ENCODE data around the gene TFEB.

The TFEB gene

GRCh38 chr6:41730531-41731436 is 4.6 kb downstream of the TFEB start:
- no peak overlapping the region for H3K27ac ChIP-seq (ENCODE audit: low read length, poor library complexity, severe bottlenecking)
- no peak overlapping the region for H4K8ac ChIP-seq (ENCODE audit: low read length)
- 71% methylated on average over 8 of the region's 9 CpGs for WGBS

GRCh38 chr6:41729624-41730023 is 5.8 kb downstream of the TFEB start:
- Histone ChIP-seq H3K4me1 (ENCODE audit: control insufficient read depth, insufficient read depth, low read depth, low read length) (peaks cover 56% of the 10 kb centered on the region), H3K4me3 (ENCODE audit: insufficient read depth in 1 of 2, low read depth in 1 of 2, low read length in 2 of 2) (peak overlapping the region in 1 of 2 experiments; percentile 14), H3K79me1 (replicated peaks; ENCODE audit: low read length, poor library complexity, severe bottlenecking) (peaks cover 36% of the 10 kb centered on the region), H3K4me2 (ENCODE audit: low read length, poor library complexity, severe bottlenecking) (no peak overlapping the region), H2AK5ac (ENCODE audit: low read length, severe bottlenecking) (no peak overlapping the region), H2BK120ac (ENCODE audit: low read depth, low read length) (no peak overlapping the region), H3K36me3 (ENCODE audit: control insufficient read depth in 1 of 2, insufficient read depth in 2 of 2, low read depth in 1 of 2, low read length in 2 of 2) (peaks cover 0 to 21% of the 10 kb centered on the region in 2 experiments), H2BK5ac (ENCODE audit: low read depth, low read length, poor library complexity, severe bottlenecking) (no peak overlapping the region), H3K9me3 (ENCODE audit: control insufficient read depth, low read length) (no peaks in the 10 kb centered on the region), H4K91ac (ENCODE audit: low read length) (no peak overlapping the region), H3K4ac (ENCODE audit: low read depth in 1 of 2, low read length in 2 of 2) (no peak overlapping the region), H3K27me3 (ENCODE audit: control insufficient read depth in 1 of 2, insufficient read depth in 1 of 2, low read length in 2 of 2) (no peaks in the 10 kb centered on the region), H3K18ac (ENCODE audit: low read depth in 1 of 2, low read length in 2 of 2) (no peak overlapping the region), H4K8ac (ENCODE audit: low read length) (no peak overlapping the region), H2AFZ (ENCODE audit: low read depth, low read length) (no peak overlapping the region), H3K23ac (ENCODE audit: low read length in 2 of 2) (no peak overlapping the region), H2BK12ac (ENCODE audit: low read length in 2 of 2) (no peak overlapping the region), H3K14ac (ENCODE audit: low read length in 2 of 2) (no peak overlapping the region), H3K27ac (ENCODE audit: low read length, poor library complexity, severe bottlenecking) (no peak overlapping the region), H3K9ac (ENCODE audit: low read length) (no peak overlapping the region), H2BK15ac (ENCODE audit: low read depth, poor library complexity, severe bottlenecking) (no peak overlapping the region)
- DNase-seq: no peak
- 91% methylated on average over 7 of the region's 7 CpGs for WGBS

More at GRCh38 chr6:41730531-41731436, 4.6 kb downstream of the TFEB start:
- Histone ChIP-seq H2AK5ac (ENCODE audit: low read length, severe bottlenecking) (no peak overlapping the region), H3K79me1 (replicated peaks; ENCODE audit: low read length, poor library complexity, severe bottlenecking) (peaks cover 29% of the 10 kb centered on the region), H3K4me3 (ENCODE audit: insufficient read depth in 1 of 2, low read depth in 1 of 2, low read length in 2 of 2) (no peak overlapping the region), H2BK120ac (ENCODE audit: low read depth, low read length) (no peak overlapping the region), H2BK12ac (ENCODE audit: low read length in 2 of 2) (no peak overlapping the region), H3K9ac (ENCODE audit: low read length) (no peak overlapping the region), H3K9me3 (ENCODE audit: control insufficient read depth, low read length) (no peaks in the 10 kb centered on the region), H3K18ac (ENCODE audit: low read depth in 1 of 2, low read length in 2 of 2) (peak overlapping the region in 1 of 2 experiments; percentile 1), H3K27me3 (ENCODE audit: control insufficient read depth in 1 of 2, insufficient read depth in 1 of 2, low read length in 2 of 2) (no peaks in the 10 kb centered on the region), H2BK5ac (ENCODE audit: low read depth, low read length, poor library complexity, severe bottlenecking) (no peak overlapping the region), H3K4me2 (ENCODE audit: low read length, poor library complexity, severe bottlenecking) (no peak overlapping the region), H3K36me3 (ENCODE audit: control insufficient read depth in 1 of 2, insufficient read depth in 2 of 2, low read depth in 1 of 2, low read length in 2 of 2) (peaks cover 0 to 19% of the 10 kb centered on the region in 2 experiments), H2BK15ac (ENCODE audit: low read depth, poor library complexity, severe bottlenecking) (no peak overlapping the region), H4K91ac (ENCODE audit: low read length) (no peak overlapping the region), H3K4me1 (ENCODE audit: control insufficient read depth, insufficient read depth, low read depth, low read length) (peaks cover 51% of the 10 kb centered on the region), H3K4ac (ENCODE audit: low read depth in 1 of 2, low read length in 2 of 2) (no peak overlapping the region), H2AFZ (ENCODE audit: low read depth, low read length) (no peak overlapping the region), H3K23ac (ENCODE audit: low read length in 2 of 2) (no peak overlapping the region), H3K14ac (ENCODE audit: low read length in 2 of 2) (no peak overlapping the region)
- peak; percentile 47 for DNase-seq

- DNase-seq: no peak
- peak overlapping the region; percentile 71 for H2BK15ac ChIP-seq (ENCODE audit: low read depth, poor library complexity, severe bottlenecking)
- H3K9ac ChIP-seq (ENCODE audit: low read length): no peak overlapping the region
- peaks cover 0 to 21% of the 10 kb centered on the region in 2 experiments for H3K36me3 ChIP-seq (ENCODE audit: control insufficient read depth in 1 of 2, insufficient read depth in 2 of 2, low read depth in 1 of 2, low read length in 2 of 2)
- H2BK12ac ChIP-seq (ENCODE audit: low read length in 2 of 2): no peak overlapping the region
- 97% methylated on average over 7 of the region's 7 CpGs for WGBS
- peaks cover 42% of the 10 kb centered on the region for H3K79me1 ChIP-seq (replicated peaks; ENCODE audit: low read length, poor library complexity, severe bottlenecking)
- no peak overlapping the region for H3K14ac ChIP-seq (ENCODE audit: low read length in 2 of 2)
- no peaks in the 10 kb centered on the region for H3K9me3 ChIP-seq (ENCODE audit: control insufficient read depth, low read length)
- H4K8ac ChIP-seq (ENCODE audit: low read length): no peak overlapping the region
- peaks cover 62% of the 10 kb centered on the region for H3K4me1 ChIP-seq (ENCODE audit: control insufficient read depth, insufficient read depth, low read depth, low read length)
- no peak overlapping the region for H3K23ac ChIP-seq (ENCODE audit: low read length in 2 of 2)
- H2BK120ac ChIP-seq (ENCODE audit: low read depth, low read length): no peak overlapping the region
- no peak overlapping the region for H3K4ac ChIP-seq (ENCODE audit: low read depth in 1 of 2, low read length in 2 of 2)
- H3K18ac ChIP-seq (ENCODE audit: low read depth in 1 of 2, low read length in 2 of 2): no peak overlapping the region
- no peak overlapping the region for H3K4me2 ChIP-seq (ENCODE audit: low read length, poor library complexity, severe bottlenecking)
- no peak overlapping the region for H4K91ac ChIP-seq (ENCODE audit: low read length)
- H2BK5ac ChIP-seq (ENCODE audit: low read depth, low read length, poor library complexity, severe bottlenecking): no peak overlapping the region
- H2AK5ac ChIP-seq (ENCODE audit: low read length, severe bottlenecking): no peak overlapping the region
- H3K27ac ChIP-seq (ENCODE audit: low read length, poor library complexity, severe bottlenecking): no peak overlapping the region
- no peak overlapping the region for H3K4me3 ChIP-seq (ENCODE audit: insufficient read depth in 1 of 2, low read depth in 1 of 2, low read length in 2 of 2)
- H3K27me3 ChIP-seq (ENCODE audit: control insufficient read depth in 1 of 2, insufficient read depth in 1 of 2, low read length in 2 of 2): no peaks in the 10 kb centered on the region
- H2AFZ ChIP-seq (ENCODE audit: low read depth, low read length): no peak overlapping the region
Measured at GRCh38 chr6:41728954-41729353, 6.5 kb downstream of the TFEB start.

- H3K9ac ChIP-seq (ENCODE audit: low read length): no peak overlapping the region
Measured at GRCh38 chr6:41728073-41728936, 7.1 kb downstream of the TFEB start.

More at GRCh38 chr6:41728073-41728936, 7.1 kb downstream of the TFEB start:
- peak overlapping the region; percentile 35 for H4K91ac ChIP-seq (ENCODE audit: low read length)
- no peak overlapping the region for H2BK5ac ChIP-seq (ENCODE audit: low read depth, low read length, poor library complexity, severe bottlenecking)
- 91% methylated on average over 19 of the region's 19 CpGs for WGBS
- H3K14ac ChIP-seq (ENCODE audit: low read length in 2 of 2): no peak overlapping the region
- H3K9me3 ChIP-seq (ENCODE audit: control insufficient read depth, low read length): no peaks in the 10 kb centered on the region
- H2BK15ac ChIP-seq (ENCODE audit: low read depth, poor library complexity, severe bottlenecking): no peak overlapping the region
- H3K18ac ChIP-seq (ENCODE audit: low read depth in 1 of 2, low read length in 2 of 2): no peak overlapping the region
- no peak overlapping the region for H3K23ac ChIP-seq (ENCODE audit: low read length in 2 of 2)
- H3K27ac ChIP-seq (ENCODE audit: low read length, poor library complexity, severe bottlenecking): no peak overlapping the region
- peaks cover 45% of the 10 kb centered on the region for H3K79me1 ChIP-seq (replicated peaks; ENCODE audit: low read length, poor library complexity, severe bottlenecking)
- H2AFZ ChIP-seq (ENCODE audit: low read depth, low read length): no peak overlapping the region
- no peaks in the 10 kb centered on the region for H3K27me3 ChIP-seq (ENCODE audit: control insufficient read depth in 1 of 2, insufficient read depth in 1 of 2, low read length in 2 of 2)
- no peak for DNase-seq
- H4K8ac ChIP-seq (ENCODE audit: low read length): no peak overlapping the region
- no peak overlapping the region for H2BK120ac ChIP-seq (ENCODE audit: low read depth, low read length)
- H3K36me3 ChIP-seq (ENCODE audit: control insufficient read depth in 1 of 2, insufficient read depth in 2 of 2, low read depth in 1 of 2, low read length in 2 of 2): peaks cover 0 to 21% of the 10 kb centered on the region in 2 experiments
- no peak overlapping the region for H3K4me2 ChIP-seq (ENCODE audit: low read length, poor library complexity, severe bottlenecking)
- peak overlapping the region in 1 of 2 experiments; percentile 10 for H2BK12ac ChIP-seq (ENCODE audit: low read length in 2 of 2)
- H3K4ac ChIP-seq (ENCODE audit: low read depth in 1 of 2, low read length in 2 of 2): no peak overlapping the region
- H2AK5ac ChIP-seq (ENCODE audit: low read length, severe bottlenecking): no peak overlapping the region
- no peak overlapping the region for H3K4me3 ChIP-seq (ENCODE audit: insufficient read depth in 1 of 2, low read depth in 1 of 2, low read length in 2 of 2)
- peaks cover 64% of the 10 kb centered on the region for H3K4me1 ChIP-seq (ENCODE audit: control insufficient read depth, insufficient read depth, low read depth, low read length)

All from mesenchymal stem cell (in vitro differentiated cells and primary cell).